Naive B cell (primary cell): ENCODE measurements around the gene L3MBTL4. TPM values are rescaled to one million over a fixed set of nuclear protein-coding genes. Genes with fewer than 3 reads are reported as not detected.

Source experiments
- ATAC-seq, 2 donors: fragments of 150-1000 bp; cut with Tn5 transposase; 2 replicates each; pipeline ENCODE4 v1.10.0; 2021; ENCODE audit warnings: low read depth in 2 of 2, mild to moderate bottlenecking in 2 of 2, moderate library complexity in 2 of 2
- DNase-seq: peaks from one replicate; pipeline ENCODE4 v3.0.0; 2022
- H3K27ac Mint-ChIP-seq, 6 donors: one replicate each; pipeline ENCODE4 v1.8.0; 2020 to 2022; ENCODE audit warnings: mild to moderate bottlenecking in 6 of 6, mixed read lengths in 6 of 6, moderate library complexity in 5 of 6, inconsistent platforms in 2 of 6
- H3K27me3 Mint-ChIP-seq, 3 donors: one replicate each; pipeline ENCODE4 v1.8.0; 2021 to 2022; ENCODE audit warnings: mixed read lengths in 3 of 3, mild to moderate bottlenecking in 1 of 3
- H3K36me3 Mint-ChIP-seq, 2 donors: one replicate each; pipeline ENCODE4 v1.8.0; 2020 to 2022; ENCODE audit warnings: mixed read lengths in 2 of 2, inconsistent platforms in 1 of 2, mild to moderate bottlenecking in 1 of 2
- H3K4me1 Mint-ChIP-seq, 3 donors: one replicate each; pipeline ENCODE4 v1.8.0; 2020 to 2022; ENCODE audit warnings: mixed read lengths in 3 of 3, inconsistent platforms in 1 of 3, mild to moderate bottlenecking in 1 of 3, moderate library complexity in 1 of 3
- H3K4me3 Mint-ChIP-seq, 8 donors: one replicate each; pipeline ENCODE4 v1.8.0; 2020 to 2022; ENCODE audit warnings: mild to moderate bottlenecking in 8 of 8, mixed read lengths in 8 of 8, moderate library complexity in 8 of 8, inconsistent platforms in 2 of 8
- H3K9me3 Mint-ChIP-seq, 7 donors: one replicate each; pipeline ENCODE4 v1.8.0; 2020 to 2022; ENCODE audit warnings: mixed read lengths in 7 of 7, mild to moderate bottlenecking in 5 of 7, inconsistent platforms in 2 of 7, moderate library complexity in 1 of 7
- polyA plus RNA-seq, 6 donors: library from polyadenylated mRNA; unstranded; fragments of 300-500 nt; fragmentation: Illumina TruSeq; gene quantifications; one replicate each; pipeline ENCODE4 v1.2.3, GENCODE V29; 2021; ENCODE audit warnings: low read depth in 6 of 6

The L3MBTL4 gene
- polyA plus RNA-seq, 6 donors from 2014 or later: 2.7 to 12.5 (median 6.2) TPM

DNA sequence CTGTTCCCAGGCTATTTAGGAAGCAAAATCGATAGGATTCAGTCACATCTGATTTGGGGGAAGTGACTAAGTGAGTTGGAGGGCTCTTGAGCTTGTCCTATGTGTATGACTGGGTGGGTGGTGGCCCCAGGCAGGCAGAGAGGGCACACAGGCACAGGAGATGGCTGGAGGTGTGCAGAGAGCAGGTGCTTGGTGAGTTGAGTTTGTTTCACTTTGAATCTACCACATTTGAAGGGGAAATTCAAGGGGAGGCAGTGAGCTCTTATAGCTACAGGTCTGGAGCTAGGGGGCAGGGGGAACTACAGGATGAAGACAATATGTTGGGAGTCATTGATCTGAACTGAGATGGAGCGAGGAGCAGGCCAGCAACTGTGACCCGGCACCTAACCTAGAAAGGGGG lies 476.9 kb downstream of the L3MBTL4 start:
- Mint-ChIP-seq H3K4me3 (no peak overlapping the region), H3K27ac (no peak overlapping the region), H3K27me3 (peaks cover 11 to 26% (median 24%) of the 10 kb centered on the region in 3 donors), H3K9me3 (peaks cover 0 to 5% (median 0%) of the 10 kb centered on the region in 7 donors), H3K4me1 (no peaks in the 10 kb centered on the region), H3K36me3 (no peaks in the 10 kb centered on the region)
- DNase-seq (no peak), ATAC-seq (no peak)

DNA sequence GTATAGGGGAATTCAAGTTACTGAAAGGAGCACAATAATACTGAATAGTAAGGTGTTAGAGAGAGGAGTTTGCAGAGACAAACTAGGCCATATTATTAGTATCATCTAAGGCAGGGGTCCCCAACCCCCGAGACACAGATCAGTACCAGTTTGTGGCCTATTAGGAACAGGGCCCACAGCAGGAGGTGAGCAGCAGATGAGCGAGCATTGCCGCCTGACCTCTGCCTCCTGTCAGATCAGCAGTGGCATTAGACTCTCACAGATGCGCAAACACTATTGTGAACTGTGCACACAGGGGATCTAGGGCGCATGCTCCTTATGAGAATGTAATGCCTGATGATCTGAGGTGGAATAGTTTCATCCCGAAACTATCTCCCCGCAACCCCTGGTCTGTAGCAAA lies 477.6 kb downstream of the L3MBTL4 start:
- H3K4me3 Mint-ChIP-seq: no peak overlapping the region
- DNase-seq (no peak), ATAC-seq (no peak)
- peaks cover 15 to 24% (median 19%) of the 10 kb centered on the region in 3 donors for H3K27me3 Mint-ChIP-seq
- H3K9me3 Mint-ChIP-seq: peaks cover 0 to 5% (median 0%) of the 10 kb centered on the region in 7 donors
- H3K36me3 Mint-ChIP-seq: no peaks in the 10 kb centered on the region
- H3K4me1 Mint-ChIP-seq: no peaks in the 10 kb centered on the region
- no peak overlapping the region for H3K27ac Mint-ChIP-seq

DNA sequence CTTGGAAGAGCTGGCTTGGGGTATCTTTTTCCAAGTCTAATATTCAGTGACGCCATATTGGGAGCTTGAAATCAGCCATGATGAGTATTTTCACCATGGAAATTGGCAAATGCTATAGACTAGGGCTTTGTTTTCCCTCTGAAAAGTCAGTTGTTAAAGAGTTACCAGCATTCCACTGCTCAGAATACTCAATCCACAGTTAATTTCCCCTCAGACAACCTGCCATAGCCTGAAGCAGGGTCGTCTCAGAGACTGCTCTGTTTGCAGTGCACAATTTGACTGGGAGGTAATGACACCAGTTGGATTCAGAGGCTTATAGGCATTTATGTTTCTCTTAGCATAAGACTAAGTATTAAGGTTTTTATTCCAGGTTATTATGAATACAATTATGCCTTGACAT lies 483.9 kb downstream of the L3MBTL4 start:
- H3K27me3 Mint-ChIP-seq: peaks cover 11 to 27% (median 15%) of the 10 kb centered on the region in 3 donors

DNA sequence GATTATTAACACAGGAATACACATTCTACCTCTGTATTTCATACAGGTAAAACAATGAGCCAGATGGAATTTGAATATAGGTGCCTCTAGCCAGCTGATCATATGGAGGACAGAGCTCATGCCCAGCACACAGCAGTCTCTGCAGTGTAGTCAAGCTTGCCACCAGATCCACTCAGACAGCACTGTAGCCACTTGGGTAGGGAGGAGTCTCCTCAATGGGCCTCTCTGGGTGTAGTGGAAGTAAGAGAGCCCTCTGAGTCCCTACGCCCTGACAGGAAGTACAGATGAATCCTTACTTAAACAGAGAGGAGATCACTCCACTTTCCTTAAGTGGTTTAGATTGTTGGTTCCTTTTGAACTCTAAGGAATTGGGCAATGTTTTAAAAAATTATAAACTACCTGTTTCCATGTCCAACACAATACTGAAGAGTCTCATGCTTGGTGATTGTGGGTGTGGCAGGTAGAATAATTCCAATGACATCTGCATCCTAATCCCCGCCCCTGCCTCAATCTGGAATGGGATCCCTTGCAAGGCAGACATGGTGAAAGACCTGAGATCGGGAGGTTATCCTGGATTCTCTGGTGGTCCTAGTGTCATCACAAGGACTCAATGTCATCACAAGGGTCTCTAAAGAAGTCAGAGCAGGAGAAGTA lies 496.4 kb downstream of the L3MBTL4 start:
- DNase-seq: no peak
- Mint-ChIP-seq H3K4me1 (no peaks in the 10 kb centered on the region), H3K4me3 (no peak overlapping the region), H3K27me3 (peaks cover 28 to 33% (median 28%) of the 10 kb centered on the region in 3 donors), H3K36me3 (no peaks in the 10 kb centered on the region), H3K9me3 (peaks cover 0 to 3% (median 0%) of the 10 kb centered on the region in 7 donors), H3K27ac (no peak overlapping the region)
- no peak for ATAC-seq

More for the DNA sequence above, 483.9 kb downstream of the L3MBTL4 start:
- H3K4me3 Mint-ChIP-seq: no peak overlapping the region
- H3K36me3 Mint-ChIP-seq: peaks cover 0 to 8% of the 10 kb centered on the region in 2 donors
- DNase-seq: no peak
- H3K27ac Mint-ChIP-seq: no peak overlapping the region
- H3K9me3 Mint-ChIP-seq: peaks cover 10 to 27% (median 14%) of the 10 kb centered on the region in 7 donors
- ATAC-seq: no peak
- no peaks in the 10 kb centered on the region for H3K4me1 Mint-ChIP-seq

DNA sequence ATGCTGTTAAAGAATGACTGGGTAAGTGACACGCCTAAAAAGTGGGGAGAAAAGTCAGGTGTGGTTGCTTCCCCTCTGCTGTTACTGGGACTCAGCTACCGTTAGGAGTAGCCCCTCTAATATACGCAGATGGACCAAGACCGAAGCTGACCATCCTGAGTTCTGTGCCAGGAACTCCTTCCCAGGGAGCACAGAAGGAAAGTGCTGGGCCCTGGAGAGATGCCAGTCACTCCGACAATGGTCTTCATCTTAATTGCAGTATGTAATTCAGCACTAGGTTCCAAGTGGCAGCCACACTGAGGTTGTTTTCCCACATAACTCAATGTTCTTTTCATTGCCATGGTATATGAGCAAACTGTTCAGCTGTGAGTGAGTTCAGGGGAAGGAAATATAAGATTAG lies 499.8 kb downstream of the L3MBTL4 start:
- Mint-ChIP-seq H3K27me3 (peaks cover 19 to 34% (median 19%) of the 10 kb centered on the region in 3 donors), H3K9me3 (peaks cover 0 to 3% (median 0%) of the 10 kb centered on the region in 7 donors), H3K4me1 (no peaks in the 10 kb centered on the region), H3K4me3 (no peak overlapping the region), H3K36me3 (no peaks in the 10 kb centered on the region), H3K27ac (no peak overlapping the region)
- no peak for ATAC-seq
- DNase-seq: no peak

DNA sequence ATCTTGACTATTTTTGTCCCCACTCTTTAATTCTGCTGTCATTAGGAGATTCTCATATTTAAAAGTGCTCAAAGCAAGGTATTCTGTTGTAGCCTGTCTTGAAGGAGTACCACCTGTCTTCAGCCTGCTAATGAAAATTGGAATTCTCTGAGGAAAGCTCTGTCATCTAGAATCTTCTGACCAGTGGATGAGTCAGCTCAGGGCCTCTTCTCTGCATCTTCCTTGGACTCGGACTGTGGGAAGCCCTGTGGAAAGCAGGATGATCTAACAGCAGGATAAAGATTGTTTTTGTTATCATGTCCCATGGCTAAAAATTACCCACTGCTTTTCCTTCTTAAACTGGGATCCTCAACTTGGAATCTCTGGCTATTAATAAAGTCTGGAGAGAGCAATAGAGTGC lies 500.7 kb downstream of the L3MBTL4 start:
- H3K27ac Mint-ChIP-seq: no peak overlapping the region
- H3K4me1 Mint-ChIP-seq: no peaks in the 10 kb centered on the region
- H3K4me3 Mint-ChIP-seq: peak overlapping the region in 1 of 8 donors; percentile 3
- ATAC-seq (no peak), DNase-seq (no peak)
- H3K27me3 Mint-ChIP-seq: peaks cover 14 to 28% (median 19%) of the 10 kb centered on the region in 3 donors
- no peaks in the 10 kb centered on the region for H3K36me3 Mint-ChIP-seq
- peaks cover 0 to 3% (median 0%) of the 10 kb centered on the region in 7 donors for H3K9me3 Mint-ChIP-seq

DNA sequence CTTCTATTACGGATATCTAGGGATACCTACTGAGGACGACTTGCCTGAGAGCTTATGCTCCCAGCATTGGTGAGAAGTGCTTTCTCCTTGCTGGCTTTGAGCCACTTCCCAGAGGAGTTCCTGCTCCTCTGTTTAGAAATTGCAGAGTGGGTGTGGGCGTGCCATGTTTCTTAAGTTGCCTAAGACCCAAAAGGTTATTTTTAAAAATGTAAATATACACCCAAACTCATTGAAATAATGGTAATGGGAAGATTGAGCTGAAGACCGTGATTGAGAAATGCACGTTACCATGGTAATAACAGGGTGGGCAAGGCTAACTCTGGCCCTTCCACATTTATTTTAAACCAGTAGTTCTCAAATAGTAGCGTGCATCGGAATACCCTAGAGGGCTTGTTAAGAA lies 502.1 kb downstream of the L3MBTL4 start:
- Mint-ChIP-seq H3K27ac (no peak overlapping the region), H3K36me3 (no peaks in the 10 kb centered on the region), H3K4me3 (no peak overlapping the region), H3K4me1 (no peaks in the 10 kb centered on the region), H3K27me3 (peaks cover 8 to 25% (median 13%) of the 10 kb centered on the region in 3 donors), H3K9me3 (peaks cover 0 to under 1% (median 0%) of the 10 kb centered on the region in 7 donors)
- no peak for DNase-seq
- no peak for ATAC-seq

DNA sequence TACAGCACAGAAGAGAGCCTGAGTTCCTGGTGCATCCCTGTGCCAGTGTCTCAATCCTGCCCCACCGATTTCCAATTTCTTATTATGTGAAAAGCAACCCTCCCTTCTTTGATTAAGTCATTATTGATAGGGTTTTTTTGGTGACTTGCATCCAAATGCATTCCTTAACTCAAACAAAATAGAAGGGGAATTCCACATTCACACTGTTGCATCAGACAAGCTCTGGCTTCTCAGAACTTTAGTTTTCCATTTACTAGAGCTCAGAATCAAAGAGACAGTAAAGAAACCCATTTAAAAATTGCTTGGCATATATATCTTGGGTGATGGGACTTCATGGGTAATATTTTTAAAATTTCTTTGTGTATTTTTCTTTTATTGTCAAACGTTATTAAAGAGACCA lies 505.6 kb downstream of the L3MBTL4 start:
- H3K9me3 Mint-ChIP-seq: no peaks in the 10 kb centered on the region
- H3K36me3 Mint-ChIP-seq: no peaks in the 10 kb centered on the region
- H3K4me3 Mint-ChIP-seq: no peak overlapping the region
- DNase-seq (no peak), ATAC-seq (no peak)
- H3K4me1 Mint-ChIP-seq: no peaks in the 10 kb centered on the region
- no peak overlapping the region for H3K27ac Mint-ChIP-seq
- peaks cover 14 to 28% (median 26%) of the 10 kb centered on the region in 3 donors for H3K27me3 Mint-ChIP-seq
